Uterus (tissue), 2 donors: ENCODE results near the gene KRT4.

ENCODE experiments used
- POLR2A ChIP-seq, 2 donors: fragments of 450-650 bp; IDR thresholded peaks; one replicate each; pipeline ENCODE4 v1.6.1; 2016; ENCODE audit warnings: antibody characterized with exemption in 2 of 2, mild to moderate bottlenecking in 1 of 2, moderate library complexity in 1 of 2
- TF ChIP-seq, protein P1 (sequence below), 4 experiments: fragments of 200-600 bp in 2 of 4; fragments of 450-650 bp in 2 of 4; sonication (generic) in 2 of 4; IDR thresholded peaks; one replicate each; pipeline ENCODE4 v1.5.1; 2016 to 2019; ENCODE audit warnings: antibody characterized with exemption in 4 of 4, mild to moderate bottlenecking in 2 of 4, moderate library complexity in 1 of 4

DNA sequence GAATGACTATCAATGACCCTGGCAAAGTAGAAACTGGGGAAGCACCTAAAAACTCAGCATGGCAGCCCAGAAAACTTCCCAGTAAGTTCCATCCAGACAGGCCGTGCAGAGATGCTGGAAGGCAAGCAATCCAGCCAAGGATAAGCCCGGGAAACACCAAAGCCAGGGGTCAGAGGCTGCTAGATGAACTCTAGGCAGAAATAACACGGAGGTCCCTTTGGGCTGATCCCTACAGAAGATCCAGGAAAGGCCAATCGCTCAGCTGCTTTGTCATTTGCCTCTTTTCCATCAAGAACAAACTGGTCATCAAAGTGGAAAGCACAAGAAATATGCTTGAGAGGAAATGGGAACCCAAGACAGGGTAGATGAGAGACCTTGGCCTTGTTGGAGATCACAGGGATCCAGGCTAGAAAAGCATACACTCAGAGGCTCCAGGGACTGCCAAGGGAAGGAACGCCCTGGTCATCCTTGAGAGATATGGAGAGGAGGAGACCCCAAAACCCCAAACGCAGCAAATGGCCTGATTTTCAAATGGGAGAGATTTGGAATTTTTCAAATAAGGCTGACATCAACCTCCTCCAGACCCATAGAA, 13.7 kb upstream of the KRT4 start:
- TF ChIP-seq, protein P1, sequence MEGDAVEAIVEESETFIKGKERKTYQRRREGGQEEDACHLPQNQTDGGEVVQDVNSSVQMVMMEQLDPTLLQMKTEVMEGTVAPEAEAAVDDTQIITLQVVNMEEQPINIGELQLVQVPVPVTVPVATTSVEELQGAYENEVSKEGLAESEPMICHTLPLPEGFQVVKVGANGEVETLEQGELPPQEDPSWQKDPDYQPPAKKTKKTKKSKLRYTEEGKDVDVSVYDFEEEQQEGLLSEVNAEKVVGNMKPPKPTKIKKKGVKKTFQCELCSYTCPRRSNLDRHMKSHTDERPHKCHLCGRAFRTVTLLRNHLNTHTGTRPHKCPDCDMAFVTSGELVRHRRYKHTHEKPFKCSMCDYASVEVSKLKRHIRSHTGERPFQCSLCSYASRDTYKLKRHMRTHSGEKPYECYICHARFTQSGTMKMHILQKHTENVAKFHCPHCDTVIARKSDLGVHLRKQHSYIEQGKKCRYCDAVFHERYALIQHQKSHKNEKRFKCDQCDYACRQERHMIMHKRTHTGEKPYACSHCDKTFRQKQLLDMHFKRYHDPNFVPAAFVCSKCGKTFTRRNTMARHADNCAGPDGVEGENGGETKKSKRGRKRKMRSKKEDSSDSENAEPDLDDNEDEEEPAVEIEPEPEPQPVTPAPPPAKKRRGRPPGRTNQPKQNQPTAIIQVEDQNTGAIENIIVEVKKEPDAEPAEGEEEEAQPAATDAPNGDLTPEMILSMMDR (IDR thresholded peaks at IDR 0.05): no peak
- TF ChIP-seq POLR2A (IDR thresholded peaks at IDR 0.05): no peak
